Fibroblast of lung (primary cell): ENCODE data around the gene RPL22.

Source experiments
- EZH2 ChIP-seq: IDR thresholded peaks from 2 replicates; pipeline ENCODE4 v1.5.1; 2012; ENCODE audit warnings: low read length, control low read depth, mild to moderate bottlenecking; ENCODE audit errors: missing control alignments
- TF ChIP-seq, protein P1 (sequence below), 2 donors: IDR thresholded peaks in 1 of 2; conservative IDR thresholded peaks in 1 of 2; 1 replicate in 1 of 2; 2 replicates in 1 of 2; pipeline ENCODE4 v1.5.1; 2011 to 2012; ENCODE audit warnings: low read length in 2 of 2, control low read depth in 1 of 2, inconsistent platforms in 1 of 2, low read depth in 1 of 2, mild to moderate bottlenecking in 1 of 2

DNA sequence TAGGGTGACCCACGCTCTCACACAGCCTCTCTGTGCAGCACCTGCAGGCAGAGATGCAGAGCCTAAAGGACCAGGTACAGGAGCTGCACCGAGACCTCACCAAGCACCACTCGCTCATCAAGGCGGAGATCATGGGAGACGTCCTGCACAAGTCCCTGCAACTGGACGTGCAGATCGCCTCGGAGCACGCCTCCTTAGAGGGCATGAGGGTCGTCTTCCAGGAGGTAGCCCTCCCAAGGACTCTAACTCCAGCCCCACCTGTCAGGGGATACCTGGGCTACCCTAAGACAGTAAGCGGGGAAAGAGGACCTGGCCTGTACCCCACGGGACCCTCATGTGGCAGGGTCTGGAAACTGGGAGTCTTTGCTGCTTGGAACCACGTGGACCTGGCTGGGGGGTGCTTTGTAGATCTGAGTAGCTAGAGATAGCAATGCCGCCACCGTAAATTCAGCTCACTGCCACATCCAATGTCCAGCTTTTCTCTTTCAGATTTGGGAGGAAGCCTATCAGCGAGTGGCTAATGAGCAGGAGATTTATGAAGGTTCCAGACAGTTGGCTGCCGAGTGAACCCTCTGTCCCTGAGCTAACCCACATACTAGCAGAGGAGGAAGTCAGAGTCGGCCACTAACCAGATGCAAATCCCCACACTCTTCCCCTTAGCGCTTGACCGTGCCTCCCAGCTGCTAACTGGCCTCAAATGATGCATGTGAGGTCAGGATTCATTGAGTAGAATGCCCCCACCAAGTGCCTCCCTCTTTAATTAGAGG lies 13.0 kb upstream of the RPL22 start:
- TF ChIP-seq, protein P1, sequence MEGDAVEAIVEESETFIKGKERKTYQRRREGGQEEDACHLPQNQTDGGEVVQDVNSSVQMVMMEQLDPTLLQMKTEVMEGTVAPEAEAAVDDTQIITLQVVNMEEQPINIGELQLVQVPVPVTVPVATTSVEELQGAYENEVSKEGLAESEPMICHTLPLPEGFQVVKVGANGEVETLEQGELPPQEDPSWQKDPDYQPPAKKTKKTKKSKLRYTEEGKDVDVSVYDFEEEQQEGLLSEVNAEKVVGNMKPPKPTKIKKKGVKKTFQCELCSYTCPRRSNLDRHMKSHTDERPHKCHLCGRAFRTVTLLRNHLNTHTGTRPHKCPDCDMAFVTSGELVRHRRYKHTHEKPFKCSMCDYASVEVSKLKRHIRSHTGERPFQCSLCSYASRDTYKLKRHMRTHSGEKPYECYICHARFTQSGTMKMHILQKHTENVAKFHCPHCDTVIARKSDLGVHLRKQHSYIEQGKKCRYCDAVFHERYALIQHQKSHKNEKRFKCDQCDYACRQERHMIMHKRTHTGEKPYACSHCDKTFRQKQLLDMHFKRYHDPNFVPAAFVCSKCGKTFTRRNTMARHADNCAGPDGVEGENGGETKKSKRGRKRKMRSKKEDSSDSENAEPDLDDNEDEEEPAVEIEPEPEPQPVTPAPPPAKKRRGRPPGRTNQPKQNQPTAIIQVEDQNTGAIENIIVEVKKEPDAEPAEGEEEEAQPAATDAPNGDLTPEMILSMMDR (conservative IDR thresholded peaks at IDR 0.05 in 1 of 2, IDR thresholded peaks at IDR 0.05 in 1 of 2; ENCODE audit: low read depth in 1 of 2, low read length in 2 of 2) = no peak
- TF ChIP-seq EZH2 = no peak
